ENCODE data around the gene MTHFD2.

Gene MTHFD2

DNA sequence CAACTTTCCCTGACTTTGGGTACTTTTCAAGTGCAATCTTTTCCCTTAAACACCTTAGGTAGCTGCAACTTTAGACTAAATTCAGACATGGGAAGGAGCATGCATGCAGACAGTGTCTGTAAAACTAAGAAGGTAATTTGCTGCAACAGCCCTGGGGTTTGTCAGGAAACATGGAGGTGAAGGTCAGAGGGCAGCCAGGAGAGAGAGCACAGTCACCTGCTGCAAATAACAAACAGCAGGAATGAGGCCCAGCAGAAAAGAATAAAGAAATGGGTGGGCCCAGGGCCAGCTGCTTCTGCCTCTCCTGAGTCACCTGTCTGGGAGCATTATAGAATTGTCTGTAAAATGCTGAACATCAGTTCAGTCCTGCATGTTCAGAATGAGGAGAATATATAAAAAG is 35.2 kb downstream of the MTHFD2 start:
- Histone ChIP-seq H3K27ac (replicated peaks; ENCODE audit: low read length) (no peak overlapping the region), H2AFZ (ENCODE audit: low read length) (no peak overlapping the region), H3K4me1 (ENCODE audit: control insufficient read depth in 2 of 2, insufficient read depth in 1 of 2, low read depth in 1 of 2, low read length in 2 of 2) (no peaks in the 10 kb centered on the region), H3K4me3 (ENCODE audit: low read length in 2 of 2) (no peak overlapping the region), H3K79me1 (ENCODE audit: low read depth, low read length) (no peaks in the 10 kb centered on the region), H3K4me2 (ENCODE audit: insufficient read depth, low read length, poor library complexity, severe bottlenecking) (no peak overlapping the region), H2BK5ac (ENCODE audit: low read length) (no peak overlapping the region), H2BK15ac (ENCODE audit: low read length) (no peak overlapping the region), H3K9ac (ENCODE audit: low read depth, low read length, poor library complexity) (no peak overlapping the region), H3K18ac (ENCODE audit: low read length) (no peak overlapping the region), H3K36me3 (replicated peaks in 1 of 2; ENCODE audit: control insufficient read depth in 2 of 2, insufficient read depth in 2 of 2, low read length in 2 of 2) (no peaks in the 10 kb centered on the region), H3K23ac (ENCODE audit: low read depth, low read length, poor library complexity) (no peak overlapping the region), H3K27me3 (ENCODE audit: control insufficient read depth in 3 of 3, insufficient read depth in 3 of 3, low read depth in 1 of 3, low read length in 3 of 3) (peaks cover 0 to 26% (median 0%) of the 10 kb centered on the region in 3 experiments), H2BK120ac (ENCODE audit: low read depth, low read length) (no peak overlapping the region), H2BK12ac (ENCODE audit: low read length) (no peak overlapping the region), H4K8ac (ENCODE audit: low read depth, low read length) (no peak overlapping the region), H2AK5ac (ENCODE audit: low read depth, low read length) (no peak overlapping the region), H3K9me3 (replicated peaks in 1 of 2; ENCODE audit: control insufficient read depth in 2 of 2, insufficient read depth in 1 of 2, low read depth in 1 of 2, low read length in 2 of 2) (no peaks in the 10 kb centered on the region), H3K4ac (ENCODE audit: low read length) (no peak overlapping the region), H3K14ac (ENCODE audit: low read length) (no peak overlapping the region), H4K91ac (ENCODE audit: low read depth, low read length, poor library complexity) (no peak overlapping the region)
- DNase-seq (ENCODE audit: low spot score): no peak

DNA sequence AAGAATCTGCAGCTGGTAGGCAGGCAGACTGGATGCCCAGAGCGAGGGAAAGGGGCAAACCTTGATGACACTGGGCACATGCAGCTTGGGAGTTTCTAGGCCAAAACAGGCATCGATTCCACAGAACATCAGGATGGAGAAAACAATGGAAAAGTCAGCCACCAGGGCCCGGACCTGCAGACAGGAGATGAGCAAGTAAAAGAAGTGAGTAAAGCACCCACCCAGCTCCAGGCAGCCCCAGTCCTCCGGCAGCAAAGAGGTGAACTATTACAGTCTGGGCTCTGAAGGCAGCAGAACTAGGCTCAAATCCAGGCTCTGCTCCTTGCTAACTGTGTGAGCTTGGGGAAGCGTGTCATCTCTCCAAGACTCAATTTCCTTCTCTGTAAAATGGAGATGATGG is 36.6 kb downstream of the MTHFD2 start:
- no peak for DNase-seq (ENCODE audit: low spot score)
- Histone ChIP-seq H3K18ac (ENCODE audit: low read length) (no peak overlapping the region), H2BK15ac (ENCODE audit: low read length) (no peak overlapping the region), H3K4me3 (ENCODE audit: low read length in 2 of 2) (no peak overlapping the region), H3K4me2 (ENCODE audit: insufficient read depth, low read length, poor library complexity, severe bottlenecking) (no peak overlapping the region), H3K9ac (ENCODE audit: low read depth, low read length, poor library complexity) (no peak overlapping the region), H3K4me1 (ENCODE audit: control insufficient read depth in 2 of 2, insufficient read depth in 1 of 2, low read depth in 1 of 2, low read length in 2 of 2) (peaks cover 0 to 1% of the 10 kb centered on the region in 2 donors), H3K27me3 (ENCODE audit: control insufficient read depth in 3 of 3, insufficient read depth in 3 of 3, low read depth in 1 of 3, low read length in 3 of 3) (peaks cover 0 to 26% (median 0%) of the 10 kb centered on the region in 3 experiments), H2BK120ac (ENCODE audit: low read depth, low read length) (no peak overlapping the region), H3K23ac (ENCODE audit: low read depth, low read length, poor library complexity) (no peak overlapping the region), H2BK5ac (ENCODE audit: low read length) (no peak overlapping the region), H3K79me1 (ENCODE audit: low read depth, low read length) (no peaks in the 10 kb centered on the region), H4K8ac (ENCODE audit: low read depth, low read length) (no peak overlapping the region), H3K9me3 (replicated peaks in 1 of 2; ENCODE audit: control insufficient read depth in 2 of 2, insufficient read depth in 1 of 2, low read depth in 1 of 2, low read length in 2 of 2) (no peaks in the 10 kb centered on the region), H3K14ac (ENCODE audit: low read length) (no peak overlapping the region), H3K4ac (ENCODE audit: low read length) (no peak overlapping the region), H3K27ac (replicated peaks; ENCODE audit: low read length) (no peak overlapping the region), H4K91ac (ENCODE audit: low read depth, low read length, poor library complexity) (no peak overlapping the region), H2BK12ac (ENCODE audit: low read length) (no peak overlapping the region), H2AFZ (ENCODE audit: low read length) (no peak overlapping the region), H3K36me3 (replicated peaks in 1 of 2; ENCODE audit: control insufficient read depth in 2 of 2, insufficient read depth in 2 of 2, low read length in 2 of 2) (no peaks in the 10 kb centered on the region), H2AK5ac (ENCODE audit: low read depth, low read length) (no peak overlapping the region)
- WGBS, 2 donors (ENCODE audit: extremely low coverage in 2 of 2, insufficient read length in 2 of 2, insufficient replicate concordance in 1 of 2): no CpG with 5 or more reads among the region's 5 CpGs

DNA sequence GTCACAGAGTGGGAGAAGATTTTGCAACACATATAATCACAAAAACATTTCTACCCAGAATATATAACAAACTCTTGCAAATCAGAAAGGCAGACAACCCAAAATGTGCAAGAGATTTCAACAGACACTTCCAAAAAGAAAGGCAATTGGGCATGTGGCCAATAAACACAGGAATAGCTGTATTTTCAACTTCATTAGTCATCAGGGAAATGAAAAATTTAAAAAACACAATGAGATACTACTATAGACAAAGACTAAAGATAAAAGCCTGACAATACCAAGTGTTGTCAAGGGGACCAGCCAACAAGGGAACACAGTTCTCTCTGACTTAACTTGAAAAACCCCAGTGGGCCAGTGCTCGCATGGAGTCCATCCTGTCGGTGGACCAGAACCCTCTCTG is 40.5 kb downstream of the MTHFD2 start:
- Histone ChIP-seq H3K18ac (ENCODE audit: low read length) (no peak overlapping the region), H3K4me3 (ENCODE audit: low read length in 2 of 2) (no peak overlapping the region), H2AK5ac (ENCODE audit: low read depth, low read length) (no peak overlapping the region), H3K4ac (ENCODE audit: low read length) (no peak overlapping the region), H3K27ac (replicated peaks; ENCODE audit: low read length) (no peak overlapping the region), H4K91ac (ENCODE audit: low read depth, low read length, poor library complexity) (no peak overlapping the region), H2BK5ac (ENCODE audit: low read length) (no peak overlapping the region), H2BK12ac (ENCODE audit: low read length) (no peak overlapping the region), H3K9me3 (replicated peaks in 1 of 2; ENCODE audit: control insufficient read depth in 2 of 2, insufficient read depth in 1 of 2, low read depth in 1 of 2, low read length in 2 of 2) (peaks cover 0 to 1% of the 10 kb centered on the region in 2 donors), H3K9ac (ENCODE audit: low read depth, low read length, poor library complexity) (no peak overlapping the region), H3K36me3 (replicated peaks in 1 of 2; ENCODE audit: control insufficient read depth in 2 of 2, insufficient read depth in 2 of 2, low read length in 2 of 2) (no peaks in the 10 kb centered on the region), H2AFZ (ENCODE audit: low read length) (no peak overlapping the region), H3K79me1 (ENCODE audit: low read depth, low read length) (no peaks in the 10 kb centered on the region), H2BK15ac (ENCODE audit: low read length) (no peak overlapping the region), H4K8ac (ENCODE audit: low read depth, low read length) (no peak overlapping the region), H3K27me3 (ENCODE audit: control insufficient read depth in 3 of 3, insufficient read depth in 3 of 3, low read depth in 1 of 3, low read length in 3 of 3) (peaks cover 0 to 23% (median 0%) of the 10 kb centered on the region in 3 experiments), H3K14ac (ENCODE audit: low read length) (no peak overlapping the region), H2BK120ac (ENCODE audit: low read depth, low read length) (no peak overlapping the region), H3K4me2 (ENCODE audit: insufficient read depth, low read length, poor library complexity, severe bottlenecking) (no peak overlapping the region), H3K23ac (ENCODE audit: low read depth, low read length, poor library complexity) (no peak overlapping the region), H3K4me1 (ENCODE audit: control insufficient read depth in 2 of 2, insufficient read depth in 1 of 2, low read depth in 1 of 2, low read length in 2 of 2) (peaks cover 0 to 1% of the 10 kb centered on the region in 2 donors)
- WGBS, 2 donors (ENCODE audit: extremely low coverage in 2 of 2, insufficient read length in 2 of 2, insufficient replicate concordance in 1 of 2): no CpG with 5 or more reads among the region's 2 CpGs
- DNase-seq (ENCODE audit: low spot score): no peak

DNA sequence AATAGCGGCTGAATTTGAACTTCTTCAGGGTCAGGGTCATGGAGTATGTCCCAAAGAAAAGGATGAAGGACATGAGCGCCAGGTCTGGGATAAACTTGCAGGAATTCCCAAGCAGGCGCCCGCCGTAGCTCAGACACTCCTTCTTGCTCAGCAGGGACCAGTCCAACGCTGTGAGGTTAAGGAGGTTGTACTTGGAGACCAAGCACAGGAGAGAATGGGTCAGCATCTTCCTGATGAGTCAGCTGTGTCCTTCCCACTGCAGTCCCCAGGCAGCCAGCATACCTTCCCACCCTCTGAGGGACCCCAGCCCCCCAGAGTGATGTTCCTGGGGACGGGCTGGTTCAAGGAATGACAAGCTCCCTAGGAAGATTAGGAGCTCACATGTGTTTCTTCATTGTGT is 40.9 kb downstream of the MTHFD2 start:
- Histone ChIP-seq H3K23ac (ENCODE audit: low read depth, low read length, poor library complexity) (no peak overlapping the region), H3K9me3 (replicated peaks in 1 of 2; ENCODE audit: control insufficient read depth in 2 of 2, insufficient read depth in 1 of 2, low read depth in 1 of 2, low read length in 2 of 2) (peaks cover 0 to 1% of the 10 kb centered on the region in 2 donors), H3K27ac (replicated peaks; ENCODE audit: low read length) (no peak overlapping the region), H3K4me1 (ENCODE audit: control insufficient read depth in 2 of 2, insufficient read depth in 1 of 2, low read depth in 1 of 2, low read length in 2 of 2) (peaks cover 0 to 1% of the 10 kb centered on the region in 2 donors), H3K79me1 (ENCODE audit: low read depth, low read length) (no peaks in the 10 kb centered on the region), H4K91ac (ENCODE audit: low read depth, low read length, poor library complexity) (no peak overlapping the region), H3K9ac (ENCODE audit: low read depth, low read length, poor library complexity) (no peak overlapping the region), H2AK5ac (ENCODE audit: low read depth, low read length) (no peak overlapping the region), H2AFZ (ENCODE audit: low read length) (no peak overlapping the region), H3K36me3 (replicated peaks in 1 of 2; ENCODE audit: control insufficient read depth in 2 of 2, insufficient read depth in 2 of 2, low read length in 2 of 2) (no peaks in the 10 kb centered on the region), H2BK120ac (ENCODE audit: low read depth, low read length) (no peak overlapping the region), H2BK5ac (ENCODE audit: low read length) (no peak overlapping the region), H2BK15ac (ENCODE audit: low read length) (no peak overlapping the region), H3K4ac (ENCODE audit: low read length) (no peak overlapping the region), H3K4me3 (ENCODE audit: low read length in 2 of 2) (no peak overlapping the region), H4K8ac (ENCODE audit: low read depth, low read length) (no peak overlapping the region), H3K18ac (ENCODE audit: low read length) (no peak overlapping the region), H3K4me2 (ENCODE audit: insufficient read depth, low read length, poor library complexity, severe bottlenecking) (no peak overlapping the region), H3K27me3 (ENCODE audit: control insufficient read depth in 3 of 3, insufficient read depth in 3 of 3, low read depth in 1 of 3, low read length in 3 of 3) (peaks cover 0 to 23% (median 0%) of the 10 kb centered on the region in 3 experiments), H3K14ac (ENCODE audit: low read length) (no peak overlapping the region), H2BK12ac (ENCODE audit: low read length) (no peak overlapping the region)
- DNase-seq (ENCODE audit: low spot score): no peak
- no CpG with 5 or more reads among the region's 7 CpGs for WGBS, 2 donors (ENCODE audit: extremely low coverage in 2 of 2, insufficient read length in 2 of 2, insufficient replicate concordance in 1 of 2)
